Heart left ventricle (tissue), 16 donors: ENCODE results near the gene BCAS4. TPM values are rescaled to one million over a fixed set of nuclear protein-coding genes. Genes with fewer than 3 reads are reported as not detected.

Experiments used
- ATAC-seq, 4 donors: fragments of 200-7000 bp; cut with Tn5 transposase; one replicate each; pipeline ENCODE4 v1.9.1; 2020 to 2022; ENCODE audit warnings: moderate library complexity in 4 of 4, mild to moderate bottlenecking in 3 of 4, moderate number of reproducible peaks in 1 of 4
- DNase-seq, 5 donors: peaks; one replicate each; pipeline ENCODE4 v3.0.0-alpha.2; 2020
- H3K27ac ChIP-seq, 12 donors: fragments of 200-600 bp; sonication (generic) in 4 of 12; one replicate each; pipeline versions ENCODE4 v1.5.0 to v1.8.0; 2016 to 2022; ENCODE audit warnings: mild to moderate bottlenecking in 2 of 12
- H3K27me3 ChIP-seq, 9 donors: fragments of 200-600 bp; sonication (generic) in 2 of 9; one replicate each; pipeline versions ENCODE4 v1.5.1 to v1.8.0; 2016 to 2022; ENCODE audit warnings: mild to moderate bottlenecking in 3 of 9
- H3K36me3 ChIP-seq, 9 donors: fragments of 200-600 bp; sonication (generic) in 2 of 9; one replicate each; pipeline versions ENCODE4 v1.5.0 to v1.8.0; 2018 to 2022; ENCODE audit warnings: mild to moderate bottlenecking in 2 of 9
- H3K4me1 ChIP-seq, 12 donors: fragments of 200-600 bp; sonication (generic) in 4 of 12; one replicate each; pipeline versions ENCODE4 v1.5.0 to v1.8.0; 2016 to 2022; ENCODE audit warnings: mild to moderate bottlenecking in 3 of 12
- H3K4me3 ChIP-seq, 12 donors: fragments of 200-600 bp; sonication (generic) in 4 of 12; one replicate each; pipeline versions ENCODE4 v1.5.0 to v1.8.0; 2017 to 2022; ENCODE audit warnings: mild to moderate bottlenecking in 9 of 12, moderate library complexity in 4 of 12
- H3K9me3 ChIP-seq, 12 donors: fragments of 200-600 bp; sonication (generic) in 4 of 12; one replicate each; pipeline versions ENCODE4 v1.5.0 to v1.8.0; 2016 to 2022; ENCODE audit warnings: mild to moderate bottlenecking in 1 of 12
- POLR2A ChIP-seq, 2 donors: fragments of 450-650 bp; IDR thresholded peaks; one replicate each; pipeline ENCODE4 v1.6.1; 2017; ENCODE audit warnings: antibody characterized with exemption in 2 of 2, mild to moderate bottlenecking in 2 of 2, moderate library complexity in 2 of 2
- WGBS, 4 donors: extraction: QIAGEN DNeasy Blood & Tissue Kit in 2 of 4; methylation state at CpG; one replicate each; pipeline versions ENCODE4 v1.1.5 to v1.1.7; 2013 to 2018; 5-methylcytosine and 5-hydroxymethylcytosine counted together
- intact Hi-C, 10 donors: fragments of 100-400 bp; cut with DNase I; formaldehyde crosslinking; loops; one replicate each; pipeline versions ENCODE4 v1.11.1 to v1.14.2; 2022
- polyA plus RNA-seq, 2 donors: library from polyadenylated mRNA; stranded (reverse); fragments of 200-250 nt; gene quantifications; one replicate each; pipeline ENCODE4 v1.2.3, GENCODE V29; 2013
- total RNA-seq, 9 donors: library from RNA; depleted of rRNA in 2 of 9; stranded (reverse); fragments of >200 nt in 2 of 9; fragmentation: NEBNext Ultra II Directional in 3 of 9; extraction: Animal tissue kit (Norgen Biotek cat#: 25700) in 3 of 9; gene quantifications; one replicate each; pipeline versions ENCODE4 v1.1.0 to v1.2.4, GENCODE V29; 2016 to 2023
- TF ChIP-seq, protein P1 (sequence below), 12 donors: fragments of 200-600 bp; sonication (generic) in 4 of 12; IDR thresholded peaks; one replicate each; pipeline versions ENCODE4 v1.5.0 to v1.8.0; 2018 to 2022; ENCODE audit warnings: antibody characterized with exemption in 12 of 12, mild to moderate bottlenecking in 5 of 12
- donor health status: ischemic (EF 13 %, LVEDD 7.1; RV severe dilation, severe dysfunction).
- donor health status: healthy with polysubstance abuse.
- donor health status: DM: no; HTN: yes; CAD: no.
- donor health status: DM: no; HTN: no; CAD: no.
- donor health status: ischemic (EF 25% LVEDD 6.9; RV normal size, moderate dysfunction).
- donor health status: ischemic (EF 25% LVEDD 5.7; RV mildly dilated, moderate dysfunction).
- donor health status: healthy.
- donor health status: DM: yes; HTN: yes; CAD: no.
- donor health status: ischemic (EF 35%, LVEDD 5.7; RV mildly dilated, moderate dysfunction).
- donor health status: nonischemic (EF 11% LVEDD 7.7; RV severe dilation, severe dysfunction).
- donor health status: DM: yes; HTN: yes; CAD: no.
- donor health status: PGD.
- donor health status: ischemic (EF 29% LVEDD 5.4; RV normal size, mild dysfunction).
- donor health status: nonischemic (EF 23%, LVEDD 6.1; RV moderate dilation, normal function).

Gene BCAS4
- total and polyA plus RNA-seq, 11 donors: 0.78 to 5.1 (median 2.0) TPM

DNA sequence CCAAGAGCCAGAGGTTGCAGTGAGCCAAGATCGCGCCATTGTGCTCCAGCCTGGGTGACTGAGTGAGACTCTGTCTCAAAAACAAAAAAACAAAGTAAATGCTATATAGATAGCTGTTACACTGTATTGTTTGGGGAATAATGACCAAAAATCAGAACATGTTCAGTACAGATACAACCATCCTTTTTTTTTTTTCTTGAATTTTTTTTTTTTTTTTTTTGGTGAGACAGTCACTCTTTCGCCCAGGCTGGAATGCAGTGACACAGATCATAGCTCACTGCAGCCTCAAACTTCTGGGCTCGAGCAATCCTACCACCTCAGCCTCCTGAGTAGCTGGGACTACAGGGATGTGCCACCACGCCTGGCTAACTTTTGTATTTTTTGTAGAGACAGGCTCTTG lies 63.7 kb downstream of the BCAS4 start:
- no peaks in the 10 kb centered on the region for H3K36me3 ChIP-seq
- intact Hi-C loops: no loop called here
- H3K9me3 ChIP-seq: no peaks in the 10 kb centered on the region
- H3K27ac ChIP-seq: no peak overlapping the region
- no peaks in the 10 kb centered on the region for H3K4me1 ChIP-seq
- no peak for ATAC-seq
- no peak for DNase-seq
- WGBS, 4 donors: 90 to 96% (median 94%) methylated on average over 5 of the region's 5 CpGs
- H3K4me3 ChIP-seq: no peak overlapping the region
- H3K27me3 ChIP-seq: no peaks in the 10 kb centered on the region
- TF ChIP-seq POLR2A (IDR thresholded peaks at IDR 0.05): no peak
- TF ChIP-seq, protein P1, sequence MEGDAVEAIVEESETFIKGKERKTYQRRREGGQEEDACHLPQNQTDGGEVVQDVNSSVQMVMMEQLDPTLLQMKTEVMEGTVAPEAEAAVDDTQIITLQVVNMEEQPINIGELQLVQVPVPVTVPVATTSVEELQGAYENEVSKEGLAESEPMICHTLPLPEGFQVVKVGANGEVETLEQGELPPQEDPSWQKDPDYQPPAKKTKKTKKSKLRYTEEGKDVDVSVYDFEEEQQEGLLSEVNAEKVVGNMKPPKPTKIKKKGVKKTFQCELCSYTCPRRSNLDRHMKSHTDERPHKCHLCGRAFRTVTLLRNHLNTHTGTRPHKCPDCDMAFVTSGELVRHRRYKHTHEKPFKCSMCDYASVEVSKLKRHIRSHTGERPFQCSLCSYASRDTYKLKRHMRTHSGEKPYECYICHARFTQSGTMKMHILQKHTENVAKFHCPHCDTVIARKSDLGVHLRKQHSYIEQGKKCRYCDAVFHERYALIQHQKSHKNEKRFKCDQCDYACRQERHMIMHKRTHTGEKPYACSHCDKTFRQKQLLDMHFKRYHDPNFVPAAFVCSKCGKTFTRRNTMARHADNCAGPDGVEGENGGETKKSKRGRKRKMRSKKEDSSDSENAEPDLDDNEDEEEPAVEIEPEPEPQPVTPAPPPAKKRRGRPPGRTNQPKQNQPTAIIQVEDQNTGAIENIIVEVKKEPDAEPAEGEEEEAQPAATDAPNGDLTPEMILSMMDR (IDR thresholded peaks at IDR 0.05): no peak

DNA sequence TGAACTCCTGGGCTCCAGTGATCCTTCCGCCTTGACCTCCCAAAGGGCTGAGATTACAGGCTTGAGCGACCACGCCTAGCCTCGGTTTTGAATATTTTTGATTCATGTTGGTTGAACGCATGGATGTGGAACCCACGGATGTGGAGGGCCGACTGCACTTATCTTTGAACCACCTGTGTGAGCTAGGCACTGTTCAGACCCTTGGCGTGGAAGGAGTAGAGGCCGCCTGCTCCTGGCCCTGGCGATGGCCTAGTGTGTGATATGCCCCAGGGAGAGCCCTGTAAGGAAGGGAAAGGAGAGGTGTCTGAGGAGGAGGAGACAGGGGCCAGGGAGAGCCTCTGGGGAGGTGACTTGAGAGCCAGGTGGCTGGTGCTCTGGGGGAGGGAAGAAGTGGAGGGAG lies 64.3 kb downstream of the BCAS4 start:
- 89 to 97% (median 93%) methylated on average over 10 of the region's 10 CpGs for WGBS, 4 donors
- TF ChIP-seq POLR2A (IDR thresholded peaks at IDR 0.05): no peak
- TF ChIP-seq, protein P1 (IDR thresholded peaks at IDR 0.05): no peak
- H3K36me3 ChIP-seq: no peaks in the 10 kb centered on the region
- no peak overlapping the region for H3K4me3 ChIP-seq
- ATAC-seq (no peak), DNase-seq (peak in 1 of 5 donors; percentile 17)
- H3K4me1 ChIP-seq: no peaks in the 10 kb centered on the region
- intact Hi-C loops: no loop called here
- no peaks in the 10 kb centered on the region for H3K9me3 ChIP-seq
- H3K27ac ChIP-seq: no peak overlapping the region
- no peaks in the 10 kb centered on the region for H3K27me3 ChIP-seq

DNA sequence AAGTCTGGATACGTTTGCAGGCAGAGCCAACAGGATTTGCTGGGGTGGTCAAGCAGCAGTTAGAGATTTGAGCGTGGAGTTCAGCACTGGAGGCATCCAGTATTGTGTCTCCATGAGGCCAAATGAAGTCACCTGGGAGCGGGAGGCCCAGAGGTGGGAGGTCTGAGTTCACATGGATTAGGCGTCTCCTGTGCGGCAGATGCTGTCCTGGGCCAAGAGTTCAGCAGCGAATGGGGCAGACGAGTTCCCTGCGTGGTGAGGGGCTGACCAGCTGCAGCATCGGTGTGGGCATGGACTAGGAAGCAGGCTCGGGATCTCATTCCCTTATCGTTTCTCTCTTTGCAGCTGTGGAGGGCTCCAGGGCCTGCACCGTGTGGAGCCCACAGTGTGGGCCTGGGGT lies 66.2 kb downstream of the BCAS4 start:
- no peak for ATAC-seq
- H3K27ac ChIP-seq: no peak overlapping the region
- TF ChIP-seq, protein P1 (IDR thresholded peaks at IDR 0.05): no peak
- no peak for TF ChIP-seq POLR2A (IDR thresholded peaks at IDR 0.05)
- no peak overlapping the region for H3K4me3 ChIP-seq
- no peaks in the 10 kb centered on the region for H3K27me3 ChIP-seq
- H3K4me1 ChIP-seq: no peaks in the 10 kb centered on the region
- intact Hi-C loops: no loop called here
- H3K36me3 ChIP-seq: no peaks in the 10 kb centered on the region
- no peak for DNase-seq
- no peaks in the 10 kb centered on the region for H3K9me3 ChIP-seq
- WGBS, 4 donors: 69 to 81% (median 78%) methylated on average over 12 of the region's 12 CpGs

DNA sequence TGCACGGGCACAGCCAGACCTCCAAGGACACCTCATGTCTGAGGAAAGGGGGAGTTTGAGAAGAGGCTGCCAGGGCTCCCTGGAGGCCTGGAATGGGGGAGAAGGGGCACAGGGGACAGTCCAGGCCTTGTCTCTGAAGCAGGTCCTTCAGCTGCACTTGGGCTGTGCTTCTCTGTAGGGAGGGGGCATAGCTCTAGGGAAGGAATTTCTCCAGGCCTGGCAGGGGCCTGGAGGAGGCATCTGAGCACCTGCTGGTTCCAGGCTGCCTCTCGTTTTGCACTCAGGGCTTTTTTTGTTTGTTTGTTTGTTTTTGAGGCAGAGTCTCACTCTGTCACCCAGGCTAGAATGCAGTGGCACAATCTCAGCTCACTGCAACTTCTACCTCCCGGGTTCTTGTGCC lies 67.7 kb downstream of the BCAS4 start:
- no peak for DNase-seq
- no peaks in the 10 kb centered on the region for H3K27me3 ChIP-seq
- no peaks in the 10 kb centered on the region for H3K4me1 ChIP-seq
- H3K9me3 ChIP-seq: no peaks in the 10 kb centered on the region
- WGBS, 4 donors: 59 to 75% (median 62%) methylated on average over 3 of the region's 3 CpGs
- intact Hi-C loops: no loop called here
- H3K36me3 ChIP-seq: no peaks in the 10 kb centered on the region
- no peak overlapping the region for H3K4me3 ChIP-seq
- TF ChIP-seq, protein P1 (IDR thresholded peaks at IDR 0.05): no peak
- no peak for TF ChIP-seq POLR2A (IDR thresholded peaks at IDR 0.05)
- no peak overlapping the region for H3K27ac ChIP-seq
- ATAC-seq: no peak
